T-helper 2 cell treated with Interferon-gamma antibody and Interleukin-4, amounts not matched to agents 5 μg/mL and 100 μg/mL, for 36 hours (primary cell): ENCODE measurements around the gene SUN2.
"Not testable (repeated sequence)": the region's sequence is repeated elsewhere in the genome, so short reads cannot be mapped to it uniquely, and the experiment has no call there.

Experiments used
- DNase-seq: peaks from one replicate; pipeline ENCODE4 v3.0.0; 2021; ENCODE audit warnings: low spot score
- H3K27ac Mint-ChIP-seq: one replicate; pipeline ENCODE4 v1.8.0; 2021; ENCODE audit warnings: mild to moderate bottlenecking, mixed read lengths
- H3K27me3 Mint-ChIP-seq: one replicate; pipeline ENCODE4 v1.8.0; 2021; ENCODE audit warnings: low read depth, mixed read lengths
- H3K36me3 Mint-ChIP-seq: one replicate; pipeline ENCODE4 v1.8.0; 2021; ENCODE audit warnings: low read depth, mixed read lengths
- H3K4me1 Mint-ChIP-seq: one replicate; pipeline ENCODE4 v1.8.0; 2021; ENCODE audit warnings: low read depth, mixed read lengths
- H3K4me3 Mint-ChIP-seq: one replicate; pipeline ENCODE4 v1.8.0; 2022; ENCODE audit warnings: mild to moderate bottlenecking, moderate library complexity, mixed read lengths
- H3K9me3 Mint-ChIP-seq: one replicate; pipeline ENCODE4 v1.8.0; 2021; ENCODE audit warnings: mixed read lengths

Gene SUN2, protein sequence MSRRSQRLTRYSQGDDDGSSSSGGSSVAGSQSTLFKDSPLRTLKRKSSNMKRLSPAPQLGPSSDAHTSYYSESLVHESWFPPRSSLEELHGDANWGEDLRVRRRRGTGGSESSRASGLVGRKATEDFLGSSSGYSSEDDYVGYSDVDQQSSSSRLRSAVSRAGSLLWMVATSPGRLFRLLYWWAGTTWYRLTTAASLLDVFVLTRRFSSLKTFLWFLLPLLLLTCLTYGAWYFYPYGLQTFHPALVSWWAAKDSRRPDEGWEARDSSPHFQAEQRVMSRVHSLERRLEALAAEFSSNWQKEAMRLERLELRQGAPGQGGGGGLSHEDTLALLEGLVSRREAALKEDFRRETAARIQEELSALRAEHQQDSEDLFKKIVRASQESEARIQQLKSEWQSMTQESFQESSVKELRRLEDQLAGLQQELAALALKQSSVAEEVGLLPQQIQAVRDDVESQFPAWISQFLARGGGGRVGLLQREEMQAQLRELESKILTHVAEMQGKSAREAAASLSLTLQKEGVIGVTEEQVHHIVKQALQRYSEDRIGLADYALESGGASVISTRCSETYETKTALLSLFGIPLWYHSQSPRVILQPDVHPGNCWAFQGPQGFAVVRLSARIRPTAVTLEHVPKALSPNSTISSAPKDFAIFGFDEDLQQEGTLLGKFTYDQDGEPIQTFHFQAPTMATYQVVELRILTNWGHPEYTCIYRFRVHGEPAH

DNA sequence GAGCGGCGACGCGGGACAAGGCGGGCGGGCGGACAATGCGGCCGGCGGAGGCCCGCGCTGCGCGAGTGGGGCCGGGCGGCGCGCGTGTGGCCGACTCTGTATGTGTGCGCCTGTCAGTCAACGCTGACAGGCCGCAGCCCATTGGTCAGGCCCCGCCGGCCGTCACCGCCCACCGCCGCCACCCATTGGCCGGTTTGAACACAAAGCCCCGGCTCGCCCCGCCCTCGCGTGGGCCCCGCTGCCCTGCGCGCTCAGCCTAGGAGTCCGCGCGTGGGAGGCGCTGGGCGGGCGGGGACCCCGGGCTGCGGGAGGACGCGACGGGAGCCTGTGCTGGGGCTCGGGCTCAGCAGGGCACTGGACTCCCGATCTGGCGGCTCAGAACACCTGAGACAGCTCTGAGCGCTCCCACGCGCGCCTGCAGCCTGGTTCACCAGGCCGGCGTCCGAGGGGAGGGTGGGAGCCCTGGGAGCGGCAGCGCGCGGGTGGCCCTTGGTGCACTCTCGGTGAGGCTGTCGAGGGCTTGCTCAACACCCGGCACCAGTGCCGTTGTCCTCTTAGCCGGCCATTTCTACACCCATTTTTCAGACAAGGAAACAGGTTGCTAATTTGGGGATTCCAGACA, at the start of gene SUN2:
Gene SUN2 (minus strand): TSS at position 88 of the 622 bp plus-strand sequence. CDS start 3,370 bp downstream, outside the sequence.
- peak; percentile 97 for DNase-seq
- H3K4me3 Mint-ChIP-seq = peak within 1 kb of the TSS; percentile 96
- no peaks in the 10 kb centered on the region for H3K27me3 Mint-ChIP-seq
- no peaks in the 10 kb centered on the region for H3K9me3 Mint-ChIP-seq
- peaks cover 43% of the 10 kb centered on the region for H3K4me1 Mint-ChIP-seq
- peak within 1 kb of the TSS; percentile 90 for H3K27ac Mint-ChIP-seq
- peaks cover 48% of the 10 kb centered on the region for H3K36me3 Mint-ChIP-seq

DNA sequence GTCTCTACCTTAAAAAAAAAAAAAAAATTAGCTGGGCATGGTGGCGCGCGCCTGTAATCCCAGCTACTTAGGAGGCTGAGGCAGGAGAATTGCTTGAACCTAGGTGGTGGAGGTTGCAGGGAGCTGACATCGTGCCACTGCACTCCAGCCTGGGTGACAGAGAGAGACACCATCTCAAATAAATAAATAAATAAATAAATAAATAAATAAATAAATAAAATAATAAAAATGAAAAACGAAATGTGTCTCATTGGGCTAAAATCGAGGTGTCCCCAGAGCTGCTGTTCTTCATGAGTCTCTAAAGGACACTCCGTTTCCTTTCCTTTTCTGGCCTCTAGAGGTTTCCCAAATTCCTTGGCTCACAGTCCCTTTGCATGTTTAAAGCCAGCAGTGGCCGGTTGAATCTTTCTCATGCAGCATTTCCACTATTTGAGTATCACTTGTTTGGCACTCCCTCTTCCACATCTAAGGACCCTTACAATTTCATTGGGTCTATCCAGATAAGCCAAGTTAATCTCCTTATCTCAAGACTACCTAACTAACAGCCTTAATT, 49.3 kb upstream of the SUN2 start:
- H3K27me3 Mint-ChIP-seq = peaks cover 23% of the 10 kb centered on the region
- H3K4me3 Mint-ChIP-seq, H3K27ac Mint-ChIP-seq, H3K9me3 Mint-ChIP-seq, H3K36me3 Mint-ChIP-seq, H3K4me1 Mint-ChIP-seq, DNase-seq: not testable (repeated sequence)

DNA sequence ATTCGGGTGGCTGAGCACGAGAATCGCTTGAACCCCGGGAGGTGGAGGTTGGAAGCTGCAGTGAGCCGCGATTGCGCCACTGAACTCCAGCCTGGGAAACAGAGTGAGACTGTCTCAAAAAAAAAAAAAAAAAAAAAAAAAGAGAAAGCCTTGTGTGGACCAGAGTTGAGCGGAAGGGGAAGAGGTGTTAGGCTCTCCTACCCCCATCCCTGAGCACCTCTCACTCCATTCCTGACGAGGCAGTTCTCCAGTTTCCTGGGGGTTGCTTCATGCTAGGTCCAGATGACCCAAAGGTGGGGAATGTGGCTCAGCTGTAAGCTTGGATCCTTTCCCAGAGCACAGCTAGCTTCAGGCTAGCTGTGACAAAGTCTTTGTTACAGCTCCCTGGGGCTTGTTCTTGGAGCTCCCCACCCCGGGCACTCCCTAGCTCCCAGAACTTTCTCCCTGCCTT, 46.9 kb upstream of the SUN2 start:
- Mint-ChIP-seq H3K36me3 (no peaks in the 10 kb centered on the region), H3K27ac (no peak overlapping the region), H3K9me3 (no peaks in the 10 kb centered on the region), H3K27me3 (peaks cover 25% of the 10 kb centered on the region), H3K4me3 (no peak overlapping the region), H3K4me1 (peaks cover 5% of the 10 kb centered on the region)
- no peak for DNase-seq

DNA sequence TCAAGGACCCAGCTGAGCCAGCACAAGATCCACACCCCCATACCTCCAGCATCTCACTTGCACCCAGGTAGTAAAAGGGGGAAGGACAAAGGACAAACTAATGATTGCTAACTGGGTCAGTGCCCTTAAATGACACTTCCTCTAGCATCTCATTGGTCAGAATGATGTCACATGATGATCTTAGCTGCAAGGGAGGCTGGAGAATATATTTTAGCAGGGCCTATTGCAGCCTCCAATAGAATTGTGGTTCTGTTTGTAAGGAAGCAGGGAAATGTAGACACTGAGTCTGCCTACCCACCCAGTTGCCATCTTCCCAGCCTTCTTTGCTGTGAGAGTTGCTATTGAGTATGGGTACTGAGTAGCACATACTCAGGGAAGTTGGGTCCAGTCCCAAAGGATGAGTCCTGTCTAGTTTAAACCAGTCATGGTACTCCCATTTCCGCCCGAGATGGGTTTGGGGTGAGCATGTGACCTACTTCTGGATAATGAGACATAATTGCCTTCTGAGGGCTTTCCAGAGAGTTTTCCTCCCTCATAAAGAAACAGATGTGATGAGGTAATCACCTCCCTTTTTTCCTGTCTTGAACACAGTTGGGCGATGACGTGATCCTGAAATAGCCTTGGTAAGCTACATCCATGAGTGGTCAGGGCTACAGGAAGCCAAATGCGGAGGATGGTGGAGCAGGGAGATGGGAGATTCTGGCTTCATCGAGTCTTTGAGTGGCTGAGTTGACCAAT, 43.6 kb upstream of the SUN2 start:
- H3K4me3 Mint-ChIP-seq = no peak overlapping the region
- H3K27me3 Mint-ChIP-seq = peaks cover 33% of the 10 kb centered on the region
- H3K27ac Mint-ChIP-seq = no peak overlapping the region
- peaks cover 5% of the 10 kb centered on the region for H3K4me1 Mint-ChIP-seq
- no peaks in the 10 kb centered on the region for H3K9me3 Mint-ChIP-seq
- no peaks in the 10 kb centered on the region for H3K36me3 Mint-ChIP-seq
- DNase-seq = no peak

DNA sequence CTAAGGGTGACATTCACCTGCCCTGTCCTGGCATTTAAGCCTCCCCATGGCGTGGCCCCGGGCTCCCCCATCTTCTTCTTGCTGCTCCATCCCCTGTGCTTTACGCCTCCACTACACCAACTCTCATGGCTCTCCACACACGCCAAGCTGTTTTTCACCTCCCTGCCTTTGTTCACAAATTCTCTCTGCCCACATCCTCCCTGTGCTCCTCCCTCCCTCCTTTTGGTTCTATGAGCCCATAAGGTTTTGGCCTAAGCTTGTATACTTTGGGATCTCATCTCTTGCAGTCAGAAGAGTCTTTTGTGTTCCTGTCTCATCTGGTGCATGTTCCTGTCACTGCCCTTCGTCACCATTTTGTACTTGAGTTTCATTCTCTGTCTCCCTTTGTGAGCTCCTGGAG, 42.7 kb upstream of the SUN2 start:
- no peaks in the 10 kb centered on the region for H3K36me3 Mint-ChIP-seq
- no peak for DNase-seq
- no peaks in the 10 kb centered on the region for H3K9me3 Mint-ChIP-seq
- no peak overlapping the region for H3K4me3 Mint-ChIP-seq
- H3K27me3 Mint-ChIP-seq = peaks cover 25% of the 10 kb centered on the region
- peaks cover 8% of the 10 kb centered on the region for H3K4me1 Mint-ChIP-seq
- no peak overlapping the region for H3K27ac Mint-ChIP-seq

DNA sequence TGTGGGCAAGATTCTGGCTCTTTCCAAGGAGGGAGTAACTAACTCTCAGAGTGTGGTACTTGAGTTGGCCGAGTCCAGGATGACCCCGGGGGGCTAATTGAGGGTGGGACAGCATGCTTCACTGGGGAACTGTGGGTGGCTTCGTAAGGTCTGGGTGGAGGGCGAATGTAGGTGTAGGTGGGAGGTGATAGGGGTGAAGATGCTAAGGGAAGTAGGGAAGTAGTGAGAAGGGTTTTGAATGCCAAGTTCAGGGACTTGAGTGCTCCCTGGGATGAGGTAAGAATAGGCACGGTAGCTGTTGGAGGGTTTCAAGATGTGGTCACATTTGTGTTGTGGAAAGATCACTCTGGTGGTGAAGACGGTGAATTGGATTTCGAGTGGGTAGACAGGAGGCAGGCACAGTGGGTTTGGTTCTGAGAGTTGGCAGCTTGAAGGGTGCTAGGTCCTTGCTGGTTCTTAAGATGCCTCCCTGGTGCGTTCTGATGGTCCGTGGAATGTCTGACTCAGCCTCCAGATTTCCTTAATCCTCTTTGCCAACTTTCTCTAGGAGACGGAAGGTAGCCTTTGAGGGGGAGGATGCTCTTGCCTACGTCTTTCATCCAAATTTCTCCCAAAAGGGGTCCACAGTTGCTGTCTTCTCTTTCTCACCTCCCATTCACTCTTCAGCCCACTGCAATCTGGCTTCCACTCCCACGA, 40.6 kb upstream of the SUN2 start:
- no peak overlapping the region for H3K4me3 Mint-ChIP-seq
- H3K27me3 Mint-ChIP-seq = peaks cover 20% of the 10 kb centered on the region
- H3K36me3 Mint-ChIP-seq = no peaks in the 10 kb centered on the region
- H3K4me1 Mint-ChIP-seq = peaks cover 15% of the 10 kb centered on the region
- H3K27ac Mint-ChIP-seq = no peak overlapping the region
- no peaks in the 10 kb centered on the region for H3K9me3 Mint-ChIP-seq
- DNase-seq = no peak

DNA sequence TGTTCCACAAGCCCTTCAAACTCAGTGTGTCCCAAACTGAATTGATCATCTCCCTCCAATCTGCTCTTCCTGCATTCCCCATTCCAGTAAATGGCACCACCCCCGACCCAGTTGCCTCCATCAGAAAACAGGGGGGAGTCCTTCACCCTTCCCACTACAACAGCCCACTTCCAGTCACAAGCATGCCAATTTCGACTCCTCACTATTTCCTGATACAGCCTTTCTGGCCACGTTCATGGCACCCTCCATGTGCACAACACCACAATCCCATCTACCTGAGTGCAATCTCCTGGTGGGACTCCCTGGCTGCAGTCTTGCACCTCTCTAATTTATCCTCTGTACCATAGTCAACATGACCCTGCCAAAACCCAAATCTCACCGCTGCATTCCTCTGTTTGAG, 39.8 kb upstream of the SUN2 start:
- DNase-seq = no peak
- H3K4me3 Mint-ChIP-seq = peak overlapping the region; percentile 2
- no peaks in the 10 kb centered on the region for H3K36me3 Mint-ChIP-seq
- peaks cover 15% of the 10 kb centered on the region for H3K4me1 Mint-ChIP-seq
- H3K27ac Mint-ChIP-seq = no peak overlapping the region
- H3K27me3 Mint-ChIP-seq = peaks cover 15% of the 10 kb centered on the region
- no peaks in the 10 kb centered on the region for H3K9me3 Mint-ChIP-seq

DNA sequence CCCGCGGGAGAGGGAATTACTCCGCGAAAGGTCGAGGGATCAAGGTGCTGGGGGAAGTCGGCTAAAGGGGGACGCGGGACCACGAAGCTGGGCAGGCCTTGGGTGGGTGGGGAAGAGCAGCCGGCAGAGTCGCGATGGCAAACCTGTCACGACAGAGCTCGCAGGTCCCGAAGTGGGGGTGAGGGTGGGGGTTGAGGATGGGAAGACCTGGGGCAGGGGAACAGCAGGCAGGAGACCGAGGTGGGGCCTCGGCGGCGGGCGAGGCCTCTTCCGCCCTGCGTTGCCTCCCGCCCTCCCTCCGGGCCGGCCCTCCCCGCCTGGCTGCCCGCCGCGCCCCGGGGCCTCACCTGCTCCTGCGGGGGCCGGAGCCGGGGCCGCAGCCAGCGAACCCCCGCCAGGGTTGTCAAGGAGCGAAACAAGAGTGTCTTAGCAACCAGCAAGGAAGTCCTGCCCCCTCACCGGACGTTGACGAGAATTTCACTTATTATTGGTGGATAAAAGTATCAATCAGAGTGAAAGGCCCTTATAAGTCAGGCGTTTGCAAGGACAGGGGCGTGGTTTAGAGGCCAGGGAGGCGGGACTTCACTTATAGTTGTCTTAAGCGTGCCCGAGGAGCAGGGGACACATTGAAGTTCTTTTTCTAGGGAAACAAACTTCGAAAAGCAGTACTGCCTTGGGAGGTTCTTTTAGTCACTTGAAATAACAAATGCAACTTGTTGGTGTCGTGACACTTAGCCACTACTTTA, 38.1 kb upstream of the SUN2 start, which contains the start of gene DNAL4:
Gene DNAL4 (minus strand): TSS at position 423 of the 746 bp plus-strand sequence. CDS start 11,412 bp downstream, outside the sequence.
- no peaks in the 10 kb centered on the region for H3K9me3 Mint-ChIP-seq
- DNase-seq = peak; percentile 92
- H3K4me1 Mint-ChIP-seq = peaks cover 15% of the 10 kb centered on the region
- peak within 1 kb of the TSS; percentile 66 for H3K27ac Mint-ChIP-seq
- H3K4me3 Mint-ChIP-seq = peak within 1 kb of the TSS; percentile 81
- no peaks in the 10 kb centered on the region for H3K36me3 Mint-ChIP-seq
- peaks cover 14% of the 10 kb centered on the region for H3K27me3 Mint-ChIP-seq

DNA sequence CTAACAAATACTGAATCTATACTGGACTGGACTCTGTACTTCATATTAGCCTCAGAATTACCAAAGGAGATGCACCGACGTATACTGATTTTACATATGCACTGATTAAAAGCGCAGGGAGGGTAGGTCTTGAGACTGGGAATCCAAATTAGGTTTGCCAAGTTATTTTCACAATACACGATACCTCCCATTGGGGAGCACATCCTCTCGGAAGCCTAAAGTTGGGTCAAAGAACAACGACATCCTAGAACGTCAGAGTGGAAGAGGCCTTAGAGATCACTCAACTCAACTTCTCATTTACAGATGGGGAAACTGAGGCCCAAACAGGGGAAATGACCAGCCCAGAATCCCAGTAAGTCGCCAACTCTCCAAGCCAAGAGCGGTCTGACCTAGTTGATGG, 37.5 kb upstream of the SUN2 start:
- Mint-ChIP-seq H3K4me1 (peaks cover 10% of the 10 kb centered on the region), H3K27ac (peak overlapping the region; percentile 66), H3K36me3 (no peaks in the 10 kb centered on the region), H3K4me3 (peak overlapping the region; percentile 81), H3K9me3 (no peaks in the 10 kb centered on the region), H3K27me3 (peaks cover 9% of the 10 kb centered on the region)
- DNase-seq = no peak

DNA sequence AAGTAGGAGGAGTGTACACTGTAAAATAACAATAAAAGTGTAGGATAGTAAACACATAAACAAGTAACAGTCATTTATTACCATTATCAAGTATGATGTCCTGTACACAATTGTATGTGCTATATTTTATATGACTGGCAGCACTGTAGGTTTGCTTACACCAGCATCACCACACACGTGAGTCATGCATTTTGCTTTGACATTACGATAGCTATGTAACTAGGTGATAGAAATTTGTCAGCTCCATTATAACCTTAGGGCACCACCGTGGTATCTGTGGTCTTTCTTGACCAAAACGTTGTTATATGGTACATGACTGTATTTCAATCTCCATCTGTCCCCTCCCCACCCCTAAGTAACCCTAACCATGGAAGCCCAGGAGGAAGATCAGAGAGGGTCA, 37.0 kb upstream of the SUN2 start:
- peak; percentile 8 for DNase-seq
- H3K27ac Mint-ChIP-seq = peak overlapping the region; percentile 66
- no peaks in the 10 kb centered on the region for H3K9me3 Mint-ChIP-seq
- peak overlapping the region; percentile 81 for H3K4me3 Mint-ChIP-seq
- H3K36me3 Mint-ChIP-seq = no peaks in the 10 kb centered on the region
- peaks cover 10% of the 10 kb centered on the region for H3K4me1 Mint-ChIP-seq
- peaks cover 8% of the 10 kb centered on the region for H3K27me3 Mint-ChIP-seq

DNA sequence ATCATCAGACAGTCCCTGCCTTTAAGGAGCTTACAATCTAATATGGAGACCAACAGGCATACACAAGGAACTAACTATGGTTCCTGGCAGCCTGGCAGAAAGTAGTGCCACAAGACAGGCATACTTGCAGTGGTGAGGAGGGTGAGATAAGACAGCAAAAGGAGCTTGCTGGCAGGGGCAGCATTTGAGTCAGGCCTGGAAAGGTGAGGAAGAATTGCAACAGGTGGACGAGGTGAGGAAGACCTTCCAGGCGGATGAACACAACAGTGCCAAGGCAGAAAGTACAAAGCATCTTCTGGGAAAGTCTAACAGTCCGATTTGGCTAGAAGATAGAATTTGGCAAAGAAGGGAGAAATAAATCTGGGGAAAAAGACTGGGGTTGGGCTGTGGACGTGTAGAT, 33.8 kb upstream of the SUN2 start:
- no peaks in the 10 kb centered on the region for H3K27me3 Mint-ChIP-seq
- no peak for DNase-seq
- H3K4me3 Mint-ChIP-seq = no peak overlapping the region
- no peaks in the 10 kb centered on the region for H3K36me3 Mint-ChIP-seq
- H3K27ac Mint-ChIP-seq = no peak overlapping the region
- H3K9me3 Mint-ChIP-seq = no peaks in the 10 kb centered on the region
- H3K4me1 Mint-ChIP-seq = peaks cover 10% of the 10 kb centered on the region

DNA sequence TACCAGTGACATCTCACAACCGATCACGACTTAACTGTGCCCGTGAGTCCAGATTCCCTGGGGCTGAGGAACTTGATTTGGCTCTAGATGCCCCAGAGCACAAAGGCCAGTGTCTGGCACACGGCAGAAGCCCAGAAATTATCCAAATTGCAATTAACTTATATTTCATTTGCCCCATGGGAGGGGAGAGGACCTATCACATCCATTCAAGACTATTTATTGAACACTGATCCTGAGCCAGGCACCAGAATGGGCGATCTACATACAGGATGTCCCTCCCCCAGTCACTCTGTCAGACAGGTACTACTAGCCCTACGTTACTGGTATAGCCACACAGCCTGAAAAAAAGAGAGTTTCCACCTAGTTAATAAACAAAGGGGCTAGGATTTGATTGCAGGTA, 33.0 kb upstream of the SUN2 start:
- Mint-ChIP-seq H3K27me3 (no peaks in the 10 kb centered on the region), H3K9me3 (no peaks in the 10 kb centered on the region), H3K27ac (no peak overlapping the region), H3K4me1 (peaks cover 7% of the 10 kb centered on the region), H3K36me3 (no peaks in the 10 kb centered on the region), H3K4me3 (no peak overlapping the region)
- no peak for DNase-seq
